H9 (cell line): Measurements from ENCODE around the gene CD209. TPM values are rescaled to one million over a fixed set of nuclear protein-coding genes. Genes with fewer than 3 reads are reported as not detected.

Experiments used
- DNase-seq: peaks from one replicate; pipeline ENCODE4 v3.0.0-alpha.2; 2017
- H2AFZ ChIP-seq: one replicate; pipeline ENCODE4 v1.6.1; 2013; ENCODE audit warnings: mild to moderate bottlenecking, low read length, control low read depth, moderate library complexity
- H2AK5ac ChIP-seq: 2 replicates; pipeline ENCODE4 v1.6.1; 2013; ENCODE audit warnings: low read length, control low read depth, mixed read lengths; ENCODE audit not compliant: insufficient read length
- H2BK120ac ChIP-seq: one replicate; pipeline ENCODE4 v1.6.1; 2013; ENCODE audit warnings: low read depth, mild to moderate bottlenecking, low read length, control low read depth, inconsistent platforms; ENCODE audit not compliant: poor library complexity, severe bottlenecking
- H2BK12ac ChIP-seq: 2 replicates; pipeline ENCODE4 v1.6.1; 2013; ENCODE audit warnings: low read length, control low read depth, mixed read lengths, low read depth; ENCODE audit not compliant: insufficient read length
- H2BK15ac ChIP-seq: 2 replicates; pipeline ENCODE4 v1.6.1; 2013; ENCODE audit warnings: low read depth, low read length, control low read depth
- H2BK20ac ChIP-seq: one replicate; pipeline ENCODE4 v1.6.1; 2013; ENCODE audit warnings: low read depth, mild to moderate bottlenecking, low read length, control low read depth, inconsistent platforms; ENCODE audit not compliant: poor library complexity, severe bottlenecking
- H2BK5ac ChIP-seq: 2 replicates; pipeline ENCODE4 v1.6.1; 2013; ENCODE audit warnings: low read length, control low read depth, mixed read lengths; ENCODE audit not compliant: insufficient read length
- H3K14ac ChIP-seq: 2 replicates; pipeline ENCODE4 v1.6.1; 2013; ENCODE audit warnings: low read length, control low read depth; ENCODE audit not compliant: insufficient read depth
- H3K18ac ChIP-seq: 2 replicates; pipeline ENCODE4 v1.6.1; 2013; ENCODE audit warnings: low read depth, mild to moderate bottlenecking, mixed read lengths, low read length, control low read depth; ENCODE audit not compliant: insufficient read length
- H3K23ac ChIP-seq: 2 replicates; pipeline ENCODE4 v1.6.1; 2013; ENCODE audit warnings: low read length, control low read depth, mixed read lengths, low read depth; ENCODE audit not compliant: insufficient read length
- H3K23me2 ChIP-seq: 2 replicates; pipeline ENCODE4 v1.6.1; 2013; ENCODE audit warnings: low read depth, mild to moderate bottlenecking, mixed read lengths, low read length, control low read depth; ENCODE audit not compliant: insufficient read length, poor library complexity, severe bottlenecking
- H3K27ac ChIP-seq: 2 replicates; pipeline ENCODE4 v1.5.1; 2013; ENCODE audit warnings: low read length, control low read depth, mixed read lengths, low read depth; ENCODE audit not compliant: insufficient read length
- H3K27me3 ChIP-seq: 2 replicates; pipeline ENCODE4 v1.6.1; 2013; ENCODE audit warnings: low read length, control low read depth, inconsistent platforms; ENCODE audit not compliant: insufficient read depth
- H3K4ac ChIP-seq: 2 replicates; pipeline ENCODE4 v1.6.1; 2013; ENCODE audit warnings: low read depth, mild to moderate bottlenecking, control low read depth, inconsistent platforms, low read length, moderate library complexity
- H3K4me1 ChIP-seq: 2 replicates; pipeline ENCODE4 v1.6.1; 2013; ENCODE audit warnings: low read length, control low read depth, inconsistent platforms; ENCODE audit not compliant: insufficient read depth
- H3K4me2 ChIP-seq: 2 replicates; pipeline ENCODE4 v1.6.1; 2013; ENCODE audit warnings: low read length, control low read depth, mixed read lengths; ENCODE audit not compliant: insufficient read length, insufficient read depth
- H3K56ac ChIP-seq: 2 replicates; pipeline ENCODE4 v1.6.1; 2013; ENCODE audit warnings: low read depth, mild to moderate bottlenecking, mixed read lengths, low read length, control low read depth; ENCODE audit not compliant: insufficient read length
- H3K79me1 ChIP-seq: 2 replicates; pipeline ENCODE4 v1.6.1; 2013; ENCODE audit warnings: low read depth, mild to moderate bottlenecking, moderate library complexity, low read length, control low read depth, inconsistent platforms; ENCODE audit not compliant: insufficient read depth, poor library complexity, severe bottlenecking
- H3K79me2 ChIP-seq: 2 replicates; pipeline ENCODE4 v1.6.1; 2013; ENCODE audit warnings: low read length, control low read depth, inconsistent platforms; ENCODE audit not compliant: insufficient read depth
- H3K9ac ChIP-seq: 2 replicates; pipeline ENCODE4 v1.6.1; 2013; ENCODE audit warnings: low read length, control low read depth, mixed read lengths; ENCODE audit not compliant: insufficient read length; ENCODE audit errors: extremely low read depth
- H3K9me3 ChIP-seq: one replicate; pipeline ENCODE4 v1.6.1; 2013; ENCODE audit warnings: low read depth, low read length, inconsistent platforms; ENCODE audit not compliant: control insufficient read depth
- H3T11ph ChIP-seq: one replicate; pipeline ENCODE4 v1.6.1; 2013; ENCODE audit warnings: mild to moderate bottlenecking, low read length, control low read depth, inconsistent platforms
- H4K20me1 ChIP-seq: one replicate; pipeline ENCODE4 v1.6.1; 2013; ENCODE audit not compliant: control insufficient read depth, insufficient read length, insufficient read depth
- H4K5ac ChIP-seq: 2 replicates; pipeline ENCODE4 v1.6.1; 2013; ENCODE audit warnings: low read depth, mild to moderate bottlenecking, mixed read lengths, low read length, control low read depth; ENCODE audit not compliant: insufficient read length
- H4K8ac ChIP-seq: replicated peaks from 2 replicates; pipeline ENCODE4 v1.6.1; 2013; ENCODE audit warnings: low read length, control low read depth, mixed read lengths, low read depth; ENCODE audit not compliant: insufficient read length
- H4K91ac ChIP-seq: 2 replicates; pipeline ENCODE4 v1.6.1; 2013; ENCODE audit warnings: low read depth, mild to moderate bottlenecking, moderate library complexity, mixed read lengths, low read length, control low read depth; ENCODE audit not compliant: insufficient read length
- H3K27ac Mint-ChIP-seq, 3 experiments: 2 replicates in 2 of 3; 3 replicates in 1 of 3; pipeline ENCODE4 v1.8.0; 2020 to 2021; ENCODE audit warnings: mixed read lengths in 3 of 3, mild to moderate bottlenecking in 1 of 3, moderate library complexity in 1 of 3
- H3K27me3 Mint-ChIP-seq: 2 replicates; pipeline ENCODE4 v1.8.0; 2021; ENCODE audit warnings: low read depth, mild to moderate bottlenecking, moderate library complexity, mixed read lengths
- H3K36me3 Mint-ChIP-seq, 3 experiments: 2 replicates in 2 of 3; 3 replicates in 1 of 3; pipeline ENCODE4 v1.8.0; 2020 to 2021; ENCODE audit warnings: low read depth in 3 of 3, mixed read lengths in 3 of 3; ENCODE audit not compliant: insufficient read depth in 1 of 3
- H3K4me1 Mint-ChIP-seq, 2 experiments: 2 replicates each; pipeline ENCODE4 v1.8.0; 2020; ENCODE audit warnings: mixed read lengths in 2 of 2
- H3K4me3 Mint-ChIP-seq, 2 experiments: 2 replicates in 1 of 2; 3 replicates in 1 of 2; pipeline ENCODE4 v1.8.0; 2020 to 2021; ENCODE audit warnings: mild to moderate bottlenecking in 2 of 2, mixed read lengths in 2 of 2, moderate library complexity in 1 of 2
- H3K9me3 Mint-ChIP-seq, 2 experiments: 2 replicates in 1 of 2; 3 replicates in 1 of 2; pipeline ENCODE4 v1.8.0; 2020; ENCODE audit warnings: mild to moderate bottlenecking in 2 of 2, mixed read lengths in 2 of 2, moderate library complexity in 1 of 2
- CTCF ChIP-seq: fragments of 200-600 bp; sonication (generic); conservative IDR thresholded peaks from 3 replicates; pipeline ENCODE4 v1.8.0; 2021; ENCODE audit warnings: antibody characterized with exemption, mild to moderate bottlenecking
- WGBS: extraction: QIAGEN DNeasy Blood & Tissue Kit; methylation state at CpG from one replicate; pipeline ENCODE4 v1.1.7; 2013; ENCODE audit warnings: missing lambda C conversion rate, low lambda C conversion rate, mixed read lengths; ENCODE audit not compliant: insufficient read length; ENCODE audit errors: extremely low coverage; 5-methylcytosine and 5-hydroxymethylcytosine counted together
- total RNA-seq: library from RNA; stranded (reverse); gene quantifications from 2 replicates; pipeline ENCODE4 v1.2.1, GENCODE V29; 2021

Gene CD209
- total RNA-seq, 1 experiment from 2014 or later, result not detected

- Histone ChIP-seq H3K18ac (no peak overlapping the region), H2BK5ac (no peak overlapping the region), H3K4me2 (no peak overlapping the region), H4K8ac (no peak overlapping the region), H3K79me1 (no peaks in the 10 kb centered on the region), H4K5ac (no peak overlapping the region), H2BK12ac (no peak overlapping the region), H3K23ac (no peak overlapping the region), H3K27ac (no peak overlapping the region), H2AK5ac (no peak overlapping the region), H2AFZ (no peak overlapping the region), H3T11ph (no peak overlapping the region), H3K56ac (no peak overlapping the region), H3K23me2 (no peaks in the 10 kb centered on the region), H3K9ac (no peak overlapping the region), H3K79me2 (no peaks in the 10 kb centered on the region), H2BK15ac (no peak overlapping the region), H2BK20ac (no peak overlapping the region), H3K14ac (no peak overlapping the region), H4K91ac (no peak overlapping the region), H3K4me1 (no peaks in the 10 kb centered on the region), H2BK120ac (no peak overlapping the region), H3K9me3 (no peaks in the 10 kb centered on the region), H4K20me1 (no peaks in the 10 kb centered on the region), H3K27me3 (no peaks in the 10 kb centered on the region), H3K4ac (no peak overlapping the region)
- Mint-ChIP-seq H3K4me1 (peaks cover 2 to 8% of the 10 kb centered on the region in 2 experiments), H3K4me3 (no peak overlapping the region), H3K9me3 (no peaks in the 10 kb centered on the region), H3K36me3 (no peaks in the 10 kb centered on the region), H3K27me3 (peaks cover 37% of the 10 kb centered on the region), H3K27ac (peak overlapping the region in 1 of 3 experiments; percentile 6; a peak in 2 of 7 replicates)
- TF ChIP-seq CTCF, result no peak
- DNase-seq, result no peak
- WGBS, result no CpG with 5 or more reads among the region's 14 CpGs
These were observed 41.0 kb downstream of the CD209 start for GRCh38 chr19:7706188-7706954.
